Large intestine (tissue), 3 donors: ENCODE data around the gene N4BP3. TPM values are rescaled to one million over a fixed set of nuclear protein-coding genes. Genes with fewer than 3 reads are reported as not detected.
"Not testable (repeated sequence)": the region's sequence is repeated elsewhere in the genome, so short reads cannot be mapped to it uniquely, and the experiment has no call there.

Experiments
- DNase-seq, 2 donors: peaks; one replicate each; pipeline versions ENCODE4 v3.0.0 to v3.0.0-alpha.2; 2013
- H3K27ac ChIP-seq: one replicate; pipeline ENCODE4 v1.5.1; 2013; ENCODE audit warnings: low read length
- H3K27me3 ChIP-seq: 2 replicates; pipeline ENCODE4 v1.6.1; 2013; ENCODE audit warnings: low read length; ENCODE audit not compliant: control insufficient read depth, insufficient read depth
- H3K36me3 ChIP-seq: 2 replicates; pipeline ENCODE4 v1.6.1; 2013; ENCODE audit warnings: low read length; ENCODE audit not compliant: control insufficient read depth, insufficient read depth
- H3K4me1 ChIP-seq: one replicate; pipeline ENCODE4 v1.6.1; 2013; ENCODE audit warnings: low read length; ENCODE audit not compliant: control insufficient read depth, insufficient read depth
- H3K4me3 ChIP-seq: one replicate; pipeline ENCODE4 v1.5.1; 2013; ENCODE audit warnings: low read length
- H3K9me3 ChIP-seq: one replicate; pipeline ENCODE4 v1.6.1; 2013; ENCODE audit warnings: mild to moderate bottlenecking, low read depth, low read length, moderate library complexity; ENCODE audit not compliant: control insufficient read depth
- WGBS: methylation state at CpG from one replicate; pipeline ENCODE4 v1.1.5; 2013; ENCODE audit warnings: low lambda C conversion rate; ENCODE audit not compliant: insufficient coverage; 5-methylcytosine and 5-hydroxymethylcytosine counted together
- polyA plus RNA-seq: library from polyadenylated mRNA; unstranded; fragments of 120-200 nt; gene quantifications from one replicate; pipeline ENCODE4 v1.2.1, GENCODE V29; 2013

Gene N4BP3
- polyA plus RNA-seq, 1 donor: 2.0 TPM

GRCh38 chr5:178121391-178122276 is 8.3 kb downstream of the N4BP3 start:
- Histone ChIP-seq H3K27me3 (peaks cover 10% of the 10 kb centered on the region), H3K9me3 (no peaks in the 10 kb centered on the region), H3K36me3 (no peaks in the 10 kb centered on the region), H3K4me3 (peak overlapping the region; percentile 16), H3K27ac (no peak overlapping the region), H3K4me1 (peaks cover 4% of the 10 kb centered on the region)
- no CpG with 5 or more reads among the region's 38 CpGs for WGBS
- no peak for DNase-seq

GRCh38 chr5:178122346-178122745 is 9.0 kb downstream of the N4BP3 start:
- DNase-seq: no peak
- no CpG with 5 or more reads among the region's 5 CpGs for WGBS
- H3K36me3 ChIP-seq: no peaks in the 10 kb centered on the region
- H3K4me3 ChIP-seq: no peak overlapping the region
- no peaks in the 10 kb centered on the region for H3K9me3 ChIP-seq
- H3K4me1 ChIP-seq: peaks cover 4% of the 10 kb centered on the region
- H3K27me3 ChIP-seq: peaks cover 4% of the 10 kb centered on the region
- no peak overlapping the region for H3K27ac ChIP-seq

- Histone ChIP-seq H3K27ac (no peak overlapping the region), H3K9me3 (no peaks in the 10 kb centered on the region), H3K4me1 (peaks cover 4% of the 10 kb centered on the region), H3K36me3 (no peaks in the 10 kb centered on the region), H3K4me3 (no peak overlapping the region), H3K27me3 (no peaks in the 10 kb centered on the region)
- WGBS: no CpG with 5 or more reads among the region's 13 CpGs
- DNase-seq: no peak
Measured at GRCh38 chr5:178123094-178123965, 10.0 kb downstream of the N4BP3 start.

GRCh38 chr5:178123966-178124925 is 10.9 kb downstream of the N4BP3 start:
- Histone ChIP-seq H3K27me3 (no peaks in the 10 kb centered on the region), H3K27ac (no peak overlapping the region), H3K4me1 (peaks cover 4% of the 10 kb centered on the region), H3K4me3 (no peak overlapping the region), H3K36me3 (no peaks in the 10 kb centered on the region), H3K9me3 (no peaks in the 10 kb centered on the region)
- no peak for DNase-seq
- 30% methylated on average over 2 of the region's 18 CpGs for WGBS

GRCh38 chr5:178125253-178125906 is 12.0 kb downstream of the N4BP3 start:
- no peak overlapping the region for H3K27ac ChIP-seq
- WGBS: no CpG with 5 or more reads among the region's 10 CpGs
- H3K4me3 ChIP-seq: no peak overlapping the region
- no peaks in the 10 kb centered on the region for H3K27me3 ChIP-seq
- peaks cover 4% of the 10 kb centered on the region for H3K4me1 ChIP-seq
- DNase-seq: no peak
- H3K9me3 ChIP-seq: no peaks in the 10 kb centered on the region
- no peaks in the 10 kb centered on the region for H3K36me3 ChIP-seq

- DNase-seq: no peak
- Histone ChIP-seq H3K4me1 (peaks cover 6% of the 10 kb centered on the region), H3K27ac (no peak overlapping the region), H3K9me3 (no peaks in the 10 kb centered on the region), H3K4me3 (no peak overlapping the region), H3K36me3 (no peaks in the 10 kb centered on the region), H3K27me3 (no peaks in the 10 kb centered on the region)
- WGBS: 0% methylated on average over 1 of the region's 3 CpGs
Measured at GRCh38 chr5:178126556-178126955, 13.2 kb downstream of the N4BP3 start.

- H3K4me3 ChIP-seq, H3K27me3 ChIP-seq: not testable (repeated sequence)
- WGBS: no CpG with 5 or more reads among the region's 14 CpGs
Measured at GRCh38 chr5:178127300-178128009, 14.1 kb downstream of the N4BP3 start.

GRCh38 chr5:178129296-178129695 is 16.0 kb downstream of the N4BP3 start:
- WGBS: 94% methylated on average over 2 of the region's 9 CpGs
- DNase-seq: no peak
- H3K4me1 ChIP-seq: peaks cover 4% of the 10 kb centered on the region
- H3K9me3 ChIP-seq: no peaks in the 10 kb centered on the region
- H3K4me3 ChIP-seq: no peak overlapping the region
- peaks cover 4% of the 10 kb centered on the region for H3K36me3 ChIP-seq
- no peaks in the 10 kb centered on the region for H3K27me3 ChIP-seq
- H3K27ac ChIP-seq: no peak overlapping the region

More at GRCh38 chr5:178127300-178128009, 14.1 kb downstream of the N4BP3 start:
- not testable (repeated sequence) for H3K9me3 ChIP-seq, DNase-seq, H3K4me1 ChIP-seq, H3K27ac ChIP-seq, H3K36me3 ChIP-seq

- DNase-seq, H3K36me3 ChIP-seq, H3K27me3 ChIP-seq, H3K4me1 ChIP-seq, H3K9me3 ChIP-seq: not testable (repeated sequence)
- peak overlapping the region; percentile 84 for H3K27ac ChIP-seq
- no CpG with 5 or more reads among the region's 11 CpGs for WGBS
- H3K4me3 ChIP-seq: peak overlapping the region; percentile 63
Measured at GRCh38 chr5:178130234-178130575, 16.9 kb downstream of the N4BP3 start.
